Right atrium auricular region (tissue), 2 donors: ENCODE data around the gene LRRC45. TPM values are rescaled to one million over a fixed set of nuclear protein-coding genes. Genes with fewer than 3 reads are reported as not detected.
A peak's percentile ranks its signal among the peaks of the same experiment; 100 is the strongest.

Experiments used
- DNase-seq: peaks from one replicate; pipeline ENCODE4 v3.0.0-alpha.2; 2019; ENCODE audit warnings: low spot score
- H3K27ac ChIP-seq, 2 donors: fragments of 200-600 bp; sonication (generic); 1 replicate in 1 of 2; 2 replicates in 1 of 2; pipeline ENCODE4 v1.5.1; 2016 to 2019
- H3K27me3 ChIP-seq, 2 donors: fragments of 200-600 bp; sonication (generic); one replicate each; pipeline versions ENCODE4 v1.5.1 to v1.6.0; 2017 to 2019
- H3K36me3 ChIP-seq: fragments of 200-600 bp; sonication (generic); one replicate; pipeline ENCODE4 v1.5.1; 2016
- H3K4me1 ChIP-seq, 2 donors: fragments of 200-600 bp; sonication (generic); one replicate each; pipeline versions ENCODE4 v1.5.1 to v1.6.0; 2017 to 2019
- H3K4me3 ChIP-seq, 2 donors: fragments of 200-600 bp; sonication (generic); 1 replicate in 1 of 2; 2 replicates in 1 of 2; pipeline ENCODE4 v1.5.1; 2017 to 2019; ENCODE audit warnings: mild to moderate bottlenecking in 1 of 2, moderate library complexity in 1 of 2
- H3K9me3 ChIP-seq, 2 donors: fragments of 200-600 bp; sonication (generic); one replicate each; pipeline ENCODE4 v1.5.1; 2019
- total RNA-seq, 2 donors: library from RNA; depleted of rRNA; stranded (reverse); fragments of >200 nt; gene quantifications; one replicate each; pipeline ENCODE4 v1.1.0, GENCODE V29; 2016
- TF ChIP-seq, protein P1 (sequence below), 2 donors: fragments of 200-600 bp; sonication (generic); IDR thresholded peaks; one replicate each; pipeline ENCODE4 v1.5.1; 2019; ENCODE audit warnings: antibody characterized with exemption in 2 of 2

The LRRC45 gene
- total RNA-seq, 2 donors from 2014 or later: 4.7 to 4.9 TPM

DNA sequence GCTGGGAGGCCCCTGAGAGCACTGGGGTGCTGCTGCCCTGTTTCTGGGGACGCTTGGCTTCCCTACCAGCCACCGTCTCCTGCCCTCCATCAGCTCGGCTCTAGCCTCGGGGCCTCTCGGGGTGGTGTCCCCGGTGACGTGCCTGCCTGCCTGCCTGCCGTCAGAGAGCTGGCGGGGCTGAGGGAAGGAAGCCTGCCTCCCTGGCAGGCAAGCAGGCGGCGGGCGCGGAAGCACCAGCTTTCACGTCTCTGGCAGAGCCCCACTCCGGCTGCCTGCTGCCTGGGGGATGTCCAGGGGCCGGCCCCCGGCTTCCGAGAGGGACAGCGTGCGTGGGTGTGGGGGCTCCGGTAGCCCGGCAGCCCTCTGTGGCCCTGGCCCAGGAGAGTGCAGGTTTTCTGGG, 9.8 kb upstream of the LRRC45 start:
- no peak overlapping the region for H3K4me3 ChIP-seq
- TF ChIP-seq, protein P1, sequence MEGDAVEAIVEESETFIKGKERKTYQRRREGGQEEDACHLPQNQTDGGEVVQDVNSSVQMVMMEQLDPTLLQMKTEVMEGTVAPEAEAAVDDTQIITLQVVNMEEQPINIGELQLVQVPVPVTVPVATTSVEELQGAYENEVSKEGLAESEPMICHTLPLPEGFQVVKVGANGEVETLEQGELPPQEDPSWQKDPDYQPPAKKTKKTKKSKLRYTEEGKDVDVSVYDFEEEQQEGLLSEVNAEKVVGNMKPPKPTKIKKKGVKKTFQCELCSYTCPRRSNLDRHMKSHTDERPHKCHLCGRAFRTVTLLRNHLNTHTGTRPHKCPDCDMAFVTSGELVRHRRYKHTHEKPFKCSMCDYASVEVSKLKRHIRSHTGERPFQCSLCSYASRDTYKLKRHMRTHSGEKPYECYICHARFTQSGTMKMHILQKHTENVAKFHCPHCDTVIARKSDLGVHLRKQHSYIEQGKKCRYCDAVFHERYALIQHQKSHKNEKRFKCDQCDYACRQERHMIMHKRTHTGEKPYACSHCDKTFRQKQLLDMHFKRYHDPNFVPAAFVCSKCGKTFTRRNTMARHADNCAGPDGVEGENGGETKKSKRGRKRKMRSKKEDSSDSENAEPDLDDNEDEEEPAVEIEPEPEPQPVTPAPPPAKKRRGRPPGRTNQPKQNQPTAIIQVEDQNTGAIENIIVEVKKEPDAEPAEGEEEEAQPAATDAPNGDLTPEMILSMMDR (IDR thresholded peaks at IDR 0.05): no peak
- H3K27ac ChIP-seq: peak overlapping the region; percentile 54 to 75
- H3K9me3 ChIP-seq: no peaks in the 10 kb centered on the region
- H3K36me3 ChIP-seq: peaks cover 3% of the 10 kb centered on the region
- peaks cover 0 to 21% of the 10 kb centered on the region in 2 donors for H3K4me1 ChIP-seq
- H3K27me3 ChIP-seq: no peaks in the 10 kb centered on the region
- no peak for DNase-seq

DNA sequence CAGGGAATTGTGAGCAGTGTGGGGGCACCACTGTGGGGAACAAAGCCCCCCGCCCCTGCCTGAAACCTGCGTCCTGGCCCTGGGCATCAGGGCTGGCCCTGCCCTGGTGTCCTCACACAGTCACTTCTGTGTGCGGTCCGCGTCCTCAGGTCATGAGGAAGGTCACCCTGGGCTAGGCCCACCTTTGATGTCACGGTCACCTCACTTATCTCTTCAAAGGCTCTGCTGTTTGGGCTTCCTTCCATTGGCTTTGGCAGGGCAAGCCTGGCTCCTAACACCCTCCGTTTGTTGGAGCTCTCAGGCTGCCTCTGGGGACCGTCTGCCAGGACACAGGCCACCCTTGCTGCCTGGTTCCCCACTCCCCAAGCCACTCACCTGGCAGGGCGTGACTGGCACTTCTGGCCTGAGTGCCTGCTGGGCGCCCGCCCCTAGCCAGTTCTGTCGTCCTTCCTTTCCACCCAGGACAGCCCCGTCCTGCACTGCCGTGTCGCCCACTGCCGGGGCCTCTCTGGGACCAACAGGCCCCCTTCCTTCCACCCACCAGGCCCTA, 9.3 kb upstream of the LRRC45 start:
- H3K36me3 ChIP-seq: peaks cover 8% of the 10 kb centered on the region
- peaks cover 0 to 21% of the 10 kb centered on the region in 2 donors for H3K4me1 ChIP-seq
- TF ChIP-seq, protein P1 (IDR thresholded peaks at IDR 0.05): no peak
- H3K27ac ChIP-seq: peak overlapping the region; percentile 54 to 75
- H3K4me3 ChIP-seq: no peak overlapping the region
- DNase-seq: no peak
- no peaks in the 10 kb centered on the region for H3K9me3 ChIP-seq
- H3K27me3 ChIP-seq: no peaks in the 10 kb centered on the region

DNA sequence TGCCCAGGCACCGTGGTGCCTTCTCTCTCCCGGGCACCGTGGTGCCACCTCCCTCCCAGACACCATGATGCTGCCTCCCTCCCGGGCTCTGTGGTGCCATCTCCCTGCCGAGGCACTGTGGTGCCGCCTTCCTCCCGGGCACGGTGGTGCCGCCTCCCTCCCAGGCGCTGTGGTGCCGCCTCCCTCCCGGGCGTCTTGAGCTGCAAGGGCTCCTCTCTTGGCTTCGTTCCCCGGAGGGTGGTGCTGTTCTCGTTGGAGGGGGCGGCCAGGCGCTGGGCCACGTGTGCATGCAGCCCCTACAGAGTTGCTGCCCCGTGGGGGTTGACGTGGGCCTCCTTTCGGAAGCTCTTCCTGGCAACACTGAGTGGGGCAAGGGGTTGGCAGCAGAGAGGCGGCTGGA, 8.7 kb upstream of the LRRC45 start:
- H3K4me1 ChIP-seq: peaks cover 0 to 21% of the 10 kb centered on the region in 2 donors
- peaks cover 11% of the 10 kb centered on the region for H3K36me3 ChIP-seq
- no peak overlapping the region for H3K4me3 ChIP-seq
- no peaks in the 10 kb centered on the region for H3K9me3 ChIP-seq
- no peaks in the 10 kb centered on the region for H3K27me3 ChIP-seq
- TF ChIP-seq, protein P1 (IDR thresholded peaks at IDR 0.05): no peak
- H3K27ac ChIP-seq: peak overlapping the region in 1 of 2 donors; percentile 75
- DNase-seq: no peak

DNA sequence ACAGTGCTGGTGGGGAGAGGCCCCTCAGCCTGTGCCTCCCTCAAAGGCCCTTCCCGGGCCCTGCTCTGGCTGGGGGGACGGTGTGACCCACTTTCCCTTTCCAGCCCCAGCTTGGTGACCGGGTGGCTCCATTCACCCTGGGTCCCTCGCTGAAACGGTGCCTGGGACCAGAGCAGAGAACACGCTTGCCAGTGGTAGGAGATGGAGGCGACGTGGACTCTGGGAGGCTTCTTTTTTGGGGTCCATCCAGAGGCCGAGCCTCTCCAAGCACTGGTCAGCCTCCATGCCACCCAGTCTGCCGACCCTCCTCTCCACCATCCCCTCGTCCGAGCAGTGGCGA, 8.2 kb upstream of the LRRC45 start:
- H3K27ac ChIP-seq: no peak overlapping the region
- H3K36me3 ChIP-seq: peaks cover 11% of the 10 kb centered on the region
- no peak overlapping the region for H3K4me3 ChIP-seq
- H3K9me3 ChIP-seq: no peaks in the 10 kb centered on the region
- no peaks in the 10 kb centered on the region for H3K27me3 ChIP-seq
- H3K4me1 ChIP-seq: peaks cover 0 to 21% of the 10 kb centered on the region in 2 donors
- DNase-seq: no peak
- TF ChIP-seq, protein P1 (IDR thresholded peaks at IDR 0.05): no peak

DNA sequence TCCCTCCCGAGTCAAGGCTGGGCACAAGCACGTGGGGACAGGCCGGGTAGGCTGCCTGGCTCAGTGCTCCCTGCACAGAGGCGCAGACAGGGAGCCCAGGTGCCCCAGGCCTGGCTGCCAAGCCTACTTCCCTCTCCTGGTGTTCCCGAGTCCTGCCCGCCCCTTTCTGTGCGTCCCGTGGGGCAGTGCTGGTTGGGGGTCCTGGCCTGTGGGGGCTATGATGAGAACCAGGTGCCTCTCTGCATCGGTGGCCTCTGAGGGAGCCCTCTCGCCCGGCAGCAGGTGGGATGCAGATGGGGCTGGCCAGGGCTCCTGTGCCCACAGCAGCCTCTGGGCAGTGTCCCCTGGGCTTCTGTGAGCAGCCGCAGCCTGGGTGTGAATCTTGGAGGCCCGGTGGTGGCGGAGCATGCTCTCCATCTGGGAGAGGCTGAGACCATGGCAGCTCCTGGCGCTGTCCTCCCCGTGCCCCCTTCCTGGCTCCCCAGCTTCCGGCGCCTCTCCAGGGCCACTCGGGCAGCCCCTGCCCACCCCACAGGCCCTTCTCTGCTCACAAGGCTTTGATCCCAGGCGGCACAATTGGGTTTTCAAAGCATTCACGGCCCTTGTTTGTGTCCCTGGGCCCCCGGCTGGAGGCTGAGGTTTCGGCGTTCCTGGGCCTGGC, 7.7 kb upstream of the LRRC45 start:
- H3K4me1 ChIP-seq: peaks cover 0 to 21% of the 10 kb centered on the region in 2 donors
- TF ChIP-seq, protein P1 (IDR thresholded peaks at IDR 0.05): no peak
- H3K4me3 ChIP-seq: no peak overlapping the region
- peaks cover 11% of the 10 kb centered on the region for H3K36me3 ChIP-seq
- no peaks in the 10 kb centered on the region for H3K27me3 ChIP-seq
- no peaks in the 10 kb centered on the region for H3K9me3 ChIP-seq
- no peak overlapping the region for H3K27ac ChIP-seq
- no peak for DNase-seq
